Fibroblast of mammary gland (primary cell): ENCODE results near the gene PTPRE.
A peak's percentile ranks its signal among the peaks of the same experiment; 100 is the strongest.

ENCODE experiments used
- DNase-seq: peaks from one replicate; pipeline ENCODE4 v3.0.0-alpha.2; 2010; ENCODE audit warnings: low read depth
- H3K4me3 ChIP-seq: 2 replicates; pipeline ENCODE4 v1.5.1; 2011; ENCODE audit warnings: low read depth, mild to moderate bottlenecking, low read length, moderate library complexity; ENCODE audit not compliant: control insufficient read depth
- CTCF ChIP-seq: conservative IDR thresholded peaks from 2 replicates; pipeline ENCODE4 v1.5.1; 2011; ENCODE audit warnings: low read depth, low read length, inconsistent platforms; ENCODE audit not compliant: control insufficient read depth, insufficient read depth

The PTPRE gene

GRCh38 chr10:127923646-127924045 lies 16.7 kb downstream of the PTPRE start:
- TF ChIP-seq CTCF = no peak
- no peak overlapping the region for H3K4me3 ChIP-seq
- no peak for DNase-seq

GRCh38 chr10:127925471-127926207 lies 18.7 kb downstream of the PTPRE start:
- DNase-seq = no peak
- no peak overlapping the region for H3K4me3 ChIP-seq
- no peak for TF ChIP-seq CTCF

- no peak overlapping the region for H3K4me3 ChIP-seq
- no peak for TF ChIP-seq CTCF
- no peak for DNase-seq
Measured at GRCh38 chr10:127926455-127926854, 19.6 kb downstream of the PTPRE start.

- peak; percentile 89 for DNase-seq
- H3K4me3 ChIP-seq = no peak overlapping the region
- no peak for TF ChIP-seq CTCF
Measured at GRCh38 chr10:127928021-127928806, 21.3 kb downstream of the PTPRE start.

GRCh38 chr10:127932521-127933270 lies 25.8 kb downstream of the PTPRE start:
- DNase-seq = no peak
- no peak overlapping the region for H3K4me3 ChIP-seq
- TF ChIP-seq CTCF = no peak

- H3K4me3 ChIP-seq = no peak overlapping the region
- no peak for DNase-seq
- TF ChIP-seq CTCF = no peak
Measured at GRCh38 chr10:127933271-127933670, 26.4 kb downstream of the PTPRE start.
